Fibroblast of pulmonary artery (primary cell): ENCODE data around the gene DNAH3.

ENCODE experiments used
- DNase-seq: peaks from one replicate; pipeline ENCODE4 v3.0.0-alpha.2; 2010; ENCODE audit warnings: low read depth
- H3K4me3 ChIP-seq: replicated peaks from 2 replicates; pipeline ENCODE4 v1.5.1; 2011; ENCODE audit warnings: low read depth, mild to moderate bottlenecking, control low read depth, low read length, moderate library complexity
- CTCF ChIP-seq: IDR thresholded peaks from 2 replicates; pipeline ENCODE4 v1.5.1; 2011; ENCODE audit warnings: mild to moderate bottlenecking, control low read depth, low read length, inconsistent platforms; ENCODE audit errors: missing control alignments

DNAH3 gene

GRCh38 chr16:20916289-20916688 lies 234.4 kb downstream of the DNAH3 start:
- no peak for TF ChIP-seq CTCF
- no peak for DNase-seq
- H3K4me3 ChIP-seq = no peak overlapping the region

GRCh38 chr16:20911361-20911760 lies 239.3 kb downstream of the DNAH3 start:
- no peak for TF ChIP-seq CTCF
- H3K4me3 ChIP-seq = no peak overlapping the region
- DNase-seq = peak; percentile 53

- peak; percentile 94 for DNase-seq
- TF ChIP-seq CTCF = no peak
- H3K4me3 ChIP-seq = no peak overlapping the region
Measured at GRCh38 chr16:20910781-20911321, 239.8 kb downstream of the DNAH3 start.

GRCh38 chr16:20906341-20907255 lies 244.0 kb downstream of the DNAH3 start:
- no peak overlapping the region for H3K4me3 ChIP-seq
- no peak for TF ChIP-seq CTCF
- peak; percentile 93 for DNase-seq

- DNase-seq = peak; percentile 46
- H3K4me3 ChIP-seq = no peak overlapping the region
- no peak for TF ChIP-seq CTCF
Measured at GRCh38 chr16:20905576-20905975, 245.1 kb downstream of the DNAH3 start.

- no peak overlapping the region for H3K4me3 ChIP-seq
- DNase-seq = peak; percentile 86
Measured at GRCh38 chr16:20904507-20905081, 246.1 kb downstream of the DNAH3 start.

More at GRCh38 chr16:20904507-20905081, 246.1 kb downstream of the DNAH3 start:
- no peak for TF ChIP-seq CTCF
